A673 (cell line): ENCODE data around the gene CBX8. TPM values are rescaled to one million over a fixed set of nuclear protein-coding genes. Genes with fewer than 3 reads are reported as not detected.

ENCODE experiments used
- BruUV-seq: library from RNA; stranded (reverse); fragments of 400-500 nt; replicated peaks from 2 replicates; lab custom pipeline; 2021; lab: Mats Ljungman, UMichigan
- CTCF ChIA-PET: fragments of 300-600 bp; sonication (Branson Sonifier 250); formaldehyde crosslinking; loops from one replicate; lab custom pipeline; 2022; ENCODE audit warnings: antibody characterized with exemption; lab: Charles Lee
- POLR2A ChIA-PET: fragments of 300-600 bp; sonication (Branson Sonifier 250); formaldehyde crosslinking; loops from one replicate; lab custom pipeline; 2022; ENCODE audit warnings: antibody characterized with exemption; ENCODE audit not compliant: low non-redundant PET; lab: Charles Lee
- DNase-seq: peaks from one replicate; pipeline ENCODE4 v3.0.0-alpha.2; 2015; ENCODE audit warnings: low spot score
- H3K27ac ChIP-seq: fragments of 200-600 bp; sonication (generic); 2 replicates; pipeline ENCODE4 v1.5.1; 2016; ENCODE audit warnings: mixed run types, low read depth, mild to moderate bottlenecking, mixed read lengths, antibody characterized with exemption, low read length; ENCODE audit not compliant: poor library complexity, severe bottlenecking
- H3K27me3 ChIP-seq: fragments of 200-600 bp; sonication (generic); replicated peaks from 2 replicates; pipeline ENCODE4 v1.6.1; 2017; ENCODE audit warnings: mixed run types, low read depth, mild to moderate bottlenecking, mixed read lengths, antibody characterized with exemption, low read length; ENCODE audit not compliant: insufficient read depth, poor library complexity
- H3K36me3 ChIP-seq: fragments of 200-600 bp; sonication (generic); 2 replicates; pipeline ENCODE4 v1.6.1; 2016; ENCODE audit warnings: mixed run types, mild to moderate bottlenecking, mixed read lengths, antibody characterized with exemption, low read length; ENCODE audit not compliant: insufficient read depth, poor library complexity, severe bottlenecking
- H3K4me1 ChIP-seq: fragments of 200-600 bp; sonication (generic); 2 replicates; pipeline ENCODE4 v1.6.1; 2017; ENCODE audit warnings: mixed run types, mild to moderate bottlenecking, mixed read lengths, antibody characterized with exemption, low read length; ENCODE audit not compliant: insufficient read depth, poor library complexity, severe bottlenecking
- H3K4me3 ChIP-seq: fragments of 200-600 bp; sonication (generic); 2 replicates; pipeline ENCODE4 v1.5.1; 2016; ENCODE audit warnings: low read depth, mixed run types, mild to moderate bottlenecking, mixed read lengths, low read length; ENCODE audit not compliant: poor library complexity, severe bottlenecking
- H3K9me3 ChIP-seq: fragments of 200-600 bp; sonication (generic); 2 replicates; pipeline ENCODE4 v1.6.1; 2016; ENCODE audit warnings: mixed run types, low read depth, mild to moderate bottlenecking, mixed read lengths, antibody characterized with exemption, low read length; ENCODE audit not compliant: poor library complexity, severe bottlenecking
- CTCF ChIP-seq: fragments of 300-800, 200-600 bp; sonication (generic); conservative IDR thresholded peaks from 2 replicates; pipeline ENCODE4 v1.5.1; 2017; ENCODE audit warnings: low read depth, mild to moderate bottlenecking, antibody characterized with exemption, low read length, moderate library complexity, mixed read lengths
- EZH2 ChIP-seq: fragments of 200-600 bp; sonication (generic); IDR thresholded peaks from 2 replicates; pipeline ENCODE4 v1.6.1; 2017; ENCODE audit warnings: borderline replicate concordance, low read depth, mild to moderate bottlenecking, mixed read lengths, antibody characterized with exemption, low read length; ENCODE audit not compliant: poor library complexity, severe bottlenecking
- intact Hi-C: fragments of 100-400 bp; cut with micrococcal nuclease; formaldehyde crosslinking; loops from one replicate; pipeline ENCODE4 v1.10.0; 2022; ENCODE audit not compliant: unreplicated experiment
- total RNA-seq: library from RNA; stranded (reverse); gene quantifications from 2 replicates; pipeline ENCODE4 v1.2.3, GENCODE V29; 2021

The CBX8 gene
- total RNA-seq, 1 experiment from 2014 or later, result 27.0 TPM

- no peak for DNase-seq
- peaks cover 64% of the 10 kb centered on the region for H3K36me3 ChIP-seq
- ChIA-PET CTCF (no interaction called here), POLR2A (no interaction called here)
- no peak for TF ChIP-seq CTCF
- no peak for TF ChIP-seq EZH2
- H3K27me3 ChIP-seq, result no peaks in the 10 kb centered on the region
- H3K27ac ChIP-seq, result peak overlapping the region; percentile 40
- BruUV-seq, result no TSS peak
- intact Hi-C loops, result no loop called here
- H3K4me1 ChIP-seq, result peaks cover 32% of the 10 kb centered on the region
- no peak overlapping the region for H3K4me3 ChIP-seq
- H3K9me3 ChIP-seq, result no peaks in the 10 kb centered on the region
These were observed 15.7 kb downstream of the CBX8 start for GRCh38 chr17:79781012-79781650.

- Histone ChIP-seq H3K4me3 (peak overlapping the region; percentile 77), H3K27me3 (no peaks in the 10 kb centered on the region), H3K4me1 (peaks cover 32% of the 10 kb centered on the region), H3K36me3 (peaks cover 55% of the 10 kb centered on the region), H3K27ac (no peak overlapping the region), H3K9me3 (no peaks in the 10 kb centered on the region)
- CTCF ChIA-PET, result no interaction called here
- intact Hi-C loops, result no loop called here
- no peak for TF ChIP-seq CTCF
- TF ChIP-seq EZH2, result no peak
- POLR2A ChIA-PET, result no interaction called here
- no peak for DNase-seq
- BruUV-seq, result no TSS peak
These were observed 17.1 kb downstream of the CBX8 start for GRCh38 chr17:79779661-79780365.

DNA sequence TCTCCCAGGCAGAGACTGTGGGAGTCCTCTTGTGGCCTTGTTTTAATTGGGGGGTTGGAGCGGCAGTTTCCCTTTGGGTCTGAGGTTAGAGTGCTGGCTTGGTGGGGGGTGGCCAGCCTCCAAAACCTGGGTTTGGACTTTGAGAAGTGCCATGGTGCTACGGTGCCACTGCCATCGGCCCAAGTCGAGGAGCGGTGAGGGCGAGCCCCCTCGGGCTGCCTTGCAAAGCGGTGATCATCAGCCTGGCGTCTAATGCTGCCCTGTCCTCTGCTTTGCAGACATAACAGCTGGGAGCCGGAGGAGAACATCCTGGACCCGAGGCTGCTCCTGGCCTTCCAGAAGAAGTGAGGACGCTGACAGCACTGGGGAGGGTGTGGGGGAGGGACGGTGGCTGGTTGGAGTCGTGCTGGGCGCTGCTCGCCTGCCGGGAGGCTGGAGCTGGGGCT is 17.8 kb downstream of the CBX8 start:
- POLR2A ChIA-PET, result no interaction called here
- H3K4me3 ChIP-seq, result peak overlapping the region; percentile 77
- peak overlapping the region; percentile 94 for H3K27ac ChIP-seq
- no peak for DNase-seq
- peaks cover 32% of the 10 kb centered on the region for H3K4me1 ChIP-seq
- peaks cover 48% of the 10 kb centered on the region for H3K36me3 ChIP-seq
- no peak for TF ChIP-seq CTCF
- no peak for TF ChIP-seq EZH2
- intact Hi-C loops, result no loop called here
- no peaks in the 10 kb centered on the region for H3K27me3 ChIP-seq
- CTCF ChIA-PET, result no interaction called here
- BruUV-seq, result no TSS peak
- H3K9me3 ChIP-seq, result no peaks in the 10 kb centered on the region
